Neural progenitor cell (in vitro differentiated cells): ENCODE results near the gene JOSD2. TPM values are rescaled to one million over a fixed set of nuclear protein-coding genes. Genes with fewer than 3 reads are reported as not detected.

Experiments used
- DNase-seq: peaks from one replicate; pipeline ENCODE4 v3.0.0-alpha.2; 2016; ENCODE audit warnings: low spot score
- H2AFZ ChIP-seq: fragments of 200-600 bp; sonication (generic); replicated peaks from 2 replicates; pipeline ENCODE4 v1.6.1; 2016; ENCODE audit warnings: antibody characterized with exemption
- H3F3A ChIP-seq: fragments of 200-600 bp; sonication (generic); 2 replicates; pipeline ENCODE4 v1.6.1; 2016; ENCODE audit warnings: antibody characterized with exemption, low read depth
- H3K27ac ChIP-seq: fragments of 200-600 bp; sonication (generic); 2 replicates; pipeline ENCODE4 v1.5.1; 2016; ENCODE audit warnings: mild to moderate bottlenecking
- H3K27me3 ChIP-seq: fragments of 200-600 bp; sonication (generic); 2 replicates; pipeline ENCODE4 v1.6.1; 2016; ENCODE audit warnings: mild to moderate bottlenecking, moderate library complexity
- H3K36me3 ChIP-seq: fragments of 200-600 bp; sonication (generic); 2 replicates; pipeline ENCODE4 v1.5.1; 2016
- H3K4me1 ChIP-seq: fragments of 200-600 bp; sonication (generic); 2 replicates; pipeline ENCODE4 v1.6.1; 2016; ENCODE audit warnings: mixed run types
- H3K4me2 ChIP-seq: fragments of 200-600 bp; sonication (generic); 2 replicates; pipeline ENCODE4 v1.6.1; 2016
- H3K4me3 ChIP-seq: fragments of 200-600 bp; sonication (generic); 2 replicates; pipeline ENCODE4 v1.5.1; 2016
- H3K79me2 ChIP-seq: fragments of 200-600 bp; sonication (generic); 2 replicates; pipeline ENCODE4 v1.6.1; 2016; ENCODE audit warnings: low read depth
- H3K9ac ChIP-seq: fragments of 200-600 bp; sonication (generic); 2 replicates; pipeline ENCODE4 v1.6.1; 2016
- H3K9me3 ChIP-seq: fragments of 200-600 bp; sonication (generic); 2 replicates; pipeline ENCODE4 v1.5.1; 2016; ENCODE audit warnings: low read depth
- H4K20me1 ChIP-seq: fragments of 200-600 bp; sonication (generic); 2 replicates; pipeline ENCODE4 v1.6.1; 2016; ENCODE audit warnings: low read depth
- H3K27ac Mint-ChIP-seq: 3 replicates; pipeline ENCODE4 v1.8.0; 2021; ENCODE audit warnings: mixed read lengths
- H3K27me3 Mint-ChIP-seq: 2 replicates; pipeline ENCODE4 v1.8.0; 2022; ENCODE audit warnings: low read depth, mild to moderate bottlenecking, inconsistent platforms, moderate library complexity, mixed read lengths; ENCODE audit not compliant: insufficient read depth
- H3K36me3 Mint-ChIP-seq: 3 replicates; pipeline ENCODE4 v1.8.0; 2021; ENCODE audit warnings: mixed read lengths
- H3K4me1 Mint-ChIP-seq: 3 replicates; pipeline ENCODE4 v1.8.0; 2021; ENCODE audit warnings: mixed read lengths
- H3K4me3 Mint-ChIP-seq: 3 replicates; pipeline ENCODE4 v1.8.0; 2021; ENCODE audit warnings: mild to moderate bottlenecking, moderate library complexity, mixed read lengths
- H3K9me3 Mint-ChIP-seq: 3 replicates; pipeline ENCODE4 v1.8.0; 2020; ENCODE audit warnings: mixed read lengths
- CTCF ChIP-seq: fragments of 200-600 bp; sonication (generic); IDR thresholded peaks from 2 replicates; pipeline ENCODE4 v1.5.1; 2017; ENCODE audit warnings: antibody characterized with exemption, mild to moderate bottlenecking
- EZH2 ChIP-seq: fragments of 200-600 bp; sonication (generic); IDR thresholded peaks from 2 replicates; pipeline ENCODE4 v1.6.1; 2017; ENCODE audit warnings: antibody characterized with exemption, mild to moderate bottlenecking, moderate library complexity
- EZH2phosphoT487 ChIP-seq: fragments of 200-600 bp; sonication (generic); IDR thresholded peaks from 2 replicates; pipeline ENCODE4 v1.6.1; 2017; ENCODE audit warnings: antibody characterized with exemption
- total RNA-seq: library from RNA; depleted of rRNA; stranded (reverse); fragments of >200 nt; gene quantifications from 2 replicates; pipeline ENCODE4 v1.2.3, GENCODE V29; 2015; ENCODE audit warnings: low replicate concordance

JOSD2 gene
- total RNA-seq, 1 donor from 2014 or later: 1.7 TPM

DNA sequence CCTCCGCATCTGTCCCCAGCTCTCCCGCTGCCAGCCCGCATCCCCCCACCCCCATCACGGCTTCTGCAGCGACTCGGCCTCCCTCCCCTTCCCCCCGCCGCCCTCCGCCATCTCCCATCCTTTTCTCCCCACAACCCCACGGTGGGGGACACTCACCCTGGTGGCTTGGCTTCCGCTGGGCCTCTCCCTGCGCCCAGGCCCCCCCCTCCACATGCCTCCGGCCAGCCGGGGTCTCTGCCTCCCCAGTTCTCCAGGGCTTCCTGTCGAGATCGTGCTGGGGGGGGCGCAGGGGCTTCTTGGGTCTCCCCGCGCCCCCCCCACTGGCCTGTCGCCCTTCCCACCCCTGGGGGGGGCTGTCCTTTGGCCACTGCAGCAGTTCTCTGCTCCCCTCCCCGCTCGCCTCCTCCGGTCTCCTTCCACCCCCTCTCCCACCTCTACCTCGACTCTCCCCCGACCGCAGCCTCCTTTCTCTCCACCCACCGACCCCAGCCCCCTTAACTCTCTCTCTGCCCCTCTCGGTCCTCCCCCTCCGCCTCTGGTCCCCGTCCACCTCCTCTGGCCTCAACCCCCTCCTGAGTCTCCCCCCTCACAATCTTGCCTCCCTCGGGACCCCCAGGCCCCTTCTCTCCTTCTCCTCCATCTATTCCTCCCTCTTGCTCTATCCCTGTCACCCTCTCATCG, 40.2 kb upstream of the JOSD2 start:
- Mint-ChIP-seq H3K27me3 (peaks cover 4% of the 10 kb centered on the region), H3K4me3 (peak overlapping the region; percentile 86), H3K4me1 (peaks cover 39% of the 10 kb centered on the region), H3K9me3 (no peaks in the 10 kb centered on the region), H3K36me3 (peaks cover 5% of the 10 kb centered on the region), H3K27ac (peak overlapping the region; percentile 92)
- H3F3A ChIP-seq: peaks cover 12% of the 10 kb centered on the region
- H3K4me2 ChIP-seq: peak overlapping the region; percentile 98
- H3K9me3 ChIP-seq: no peaks in the 10 kb centered on the region
- H3K4me1 ChIP-seq: peaks cover 7% of the 10 kb centered on the region
- no peak overlapping the region for H3K27ac ChIP-seq
- H3K4me3 ChIP-seq: peak overlapping the region; percentile 65
- H3K9ac ChIP-seq: peak overlapping the region; percentile 49
- TF ChIP-seq EZH2 (no peak), CTCF (no peak), EZH2phosphoT487 (no peak)
- H3K36me3 ChIP-seq: no peaks in the 10 kb centered on the region
- peaks cover 4% of the 10 kb centered on the region for H3K79me2 ChIP-seq
- peak; percentile 34 for DNase-seq
- H2AFZ ChIP-seq: no peak overlapping the region
- peaks cover 69% of the 10 kb centered on the region for H4K20me1 ChIP-seq
- H3K27me3 ChIP-seq: peaks cover 69% of the 10 kb centered on the region

- Histone ChIP-seq H3K9me3 (no peaks in the 10 kb centered on the region), H3K79me2 (peaks cover 4% of the 10 kb centered on the region), H2AFZ (no peak overlapping the region), H3K27me3 (peaks cover 66% of the 10 kb centered on the region), H3K9ac (no peak overlapping the region), H3K4me1 (peaks cover 7% of the 10 kb centered on the region), H3F3A (peaks cover 7% of the 10 kb centered on the region), H3K4me2 (peak overlapping the region; percentile 98), H3K4me3 (peak overlapping the region; percentile 65), H3K36me3 (no peaks in the 10 kb centered on the region), H4K20me1 (peaks cover 63% of the 10 kb centered on the region), H3K27ac (no peak overlapping the region)
- Mint-ChIP-seq H3K4me1 (peaks cover 35% of the 10 kb centered on the region), H3K4me3 (peak overlapping the region; percentile 69), H3K27ac (no peak overlapping the region), H3K9me3 (no peaks in the 10 kb centered on the region), H3K36me3 (peaks cover 5% of the 10 kb centered on the region), H3K27me3 (peaks cover 4% of the 10 kb centered on the region)
- TF ChIP-seq EZH2phosphoT487: no peak
- no peak for TF ChIP-seq CTCF
- TF ChIP-seq EZH2: no peak
- DNase-seq: no peak
These were observed 39.6 kb upstream of the JOSD2 start for GRCh38 chr19:50550594-50550966.

DNA sequence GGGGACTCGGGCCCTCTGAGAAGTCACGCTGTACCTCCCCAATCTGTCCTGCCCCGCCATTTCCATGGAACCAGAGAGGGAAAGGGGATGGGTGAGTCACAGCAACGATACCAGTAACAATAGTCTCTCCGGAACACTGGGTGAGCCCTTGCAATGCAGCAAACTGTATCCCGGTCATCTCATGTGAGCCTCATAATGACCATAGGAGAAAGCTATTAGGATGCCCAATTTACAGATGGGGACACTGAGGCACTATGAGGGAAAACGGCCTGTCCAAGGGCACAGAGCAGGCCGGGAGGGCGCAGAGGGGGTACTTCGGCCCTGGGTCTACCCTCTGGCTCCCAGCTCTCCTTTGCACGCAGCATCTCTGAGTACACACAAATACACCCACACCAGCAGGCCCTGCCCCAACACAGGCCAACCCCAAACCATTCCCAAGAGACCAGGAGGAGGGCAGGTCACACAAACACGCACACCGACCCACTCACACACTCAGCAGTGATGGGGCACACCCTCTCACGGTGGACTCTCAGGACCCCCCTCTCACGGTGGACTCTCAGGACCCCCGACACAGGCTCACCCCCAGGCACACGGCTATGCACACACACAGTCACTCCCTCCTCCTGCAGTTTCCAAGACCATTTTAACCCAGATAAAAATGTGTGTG, 39.1 kb upstream of the JOSD2 start:
- no peak for DNase-seq
- Histone ChIP-seq H3K27me3 (peaks cover 60% of the 10 kb centered on the region), H3K9me3 (no peaks in the 10 kb centered on the region), H3K36me3 (no peaks in the 10 kb centered on the region), H3K9ac (no peak overlapping the region), H3K79me2 (peaks cover 4% of the 10 kb centered on the region), H3K4me1 (peaks cover 7% of the 10 kb centered on the region), H4K20me1 (peaks cover 58% of the 10 kb centered on the region), H3F3A (peaks cover 5% of the 10 kb centered on the region), H3K4me3 (no peak overlapping the region), H2AFZ (no peak overlapping the region), H3K27ac (no peak overlapping the region), H3K4me2 (peak overlapping the region; percentile 98)
- Mint-ChIP-seq H3K27ac (no peak overlapping the region), H3K9me3 (no peaks in the 10 kb centered on the region), H3K4me1 (peaks cover 30% of the 10 kb centered on the region), H3K36me3 (peaks cover 7% of the 10 kb centered on the region), H3K4me3 (peak overlapping the region; percentile 69), H3K27me3 (peaks cover 4% of the 10 kb centered on the region)
- TF ChIP-seq EZH2phosphoT487 (no peak), EZH2 (no peak), CTCF (no peak)
